IMR-90 (cell line): Measurements from ENCODE around the gene RFTN1. TPM values are rescaled to one million over a fixed set of nuclear protein-coding genes. Genes with fewer than 3 reads are reported as not detected.

ENCODE experiments used
- ATAC-seq: fragments of 200-7000 bp; cut with Tn5 transposase; 2 replicates; pipeline ENCODE4 v1.9.1; 2020; ENCODE audit warnings: low read depth, mild to moderate bottlenecking, moderate library complexity
- BruUV-seq: library from RNA; stranded (reverse); fragments of 400-500 nt; replicated peaks from 2 replicates; lab custom pipeline; 2021; lab: Mats Ljungman, UMichigan
- CTCF ChIA-PET: fragments of 300-600 bp; formaldehyde crosslinking; extraction: SDS; loops from one replicate; lab custom pipeline; 2021; ENCODE audit warnings: antibody characterized with exemption; lab: Yijun Ruan, JAX
- POLR2A ChIA-PET: fragments of 300-600 bp; sonication (Branson Sonifier 250); formaldehyde crosslinking; loops from one replicate; lab custom pipeline; 2022; ENCODE audit warnings: antibody characterized with exemption; ENCODE audit not compliant: unreplicated experiment; lab: Charles Lee
- DNase-seq: peaks from one replicate; pipeline ENCODE4 v3.0.0; 2013
- H2AFZ ChIP-seq: replicated peaks from 2 replicates; pipeline ENCODE3; 2013; ENCODE audit warnings: low read length, mild to moderate bottlenecking; ENCODE audit not compliant: poor library complexity
- H2AK5ac ChIP-seq: 2 replicates; pipeline ENCODE4 v1.6.1; 2013; ENCODE audit warnings: low read depth, low read length, inconsistent platforms
- H2AK9ac ChIP-seq: replicated peaks from 2 replicates; pipeline ENCODE3; 2013; ENCODE audit warnings: mild to moderate bottlenecking, low read depth, low read length, moderate library complexity; ENCODE audit not compliant: poor library complexity
- H2BK120ac ChIP-seq: 2 replicates; pipeline ENCODE4 v1.6.1; 2013; ENCODE audit warnings: low read depth, low read length, inconsistent platforms
- H2BK15ac ChIP-seq: 3 replicates; pipeline ENCODE4 v1.6.1; 2013; ENCODE audit warnings: low read depth, low read length, inconsistent platforms
- H2BK20ac ChIP-seq: 2 replicates; pipeline ENCODE4 v1.6.1; 2013; ENCODE audit warnings: low read depth, mild to moderate bottlenecking, inconsistent platforms, low read length, moderate library complexity
- H2BK5ac ChIP-seq: 2 replicates; pipeline ENCODE4 v1.6.1; 2013; ENCODE audit warnings: mild to moderate bottlenecking, low read depth, low read length, inconsistent platforms; ENCODE audit not compliant: poor library complexity, severe bottlenecking
- H3K14ac ChIP-seq: replicated peaks from 2 replicates; pipeline ENCODE4 v1.6.1; 2013; ENCODE audit warnings: low read depth, low read length, inconsistent platforms
- H3K18ac ChIP-seq: 2 replicates; pipeline ENCODE4 v1.6.1; 2013; ENCODE audit warnings: low read depth, low read length, control low read depth
- H3K23ac ChIP-seq: 2 replicates; pipeline ENCODE4 v1.6.1; 2013; ENCODE audit warnings: low read depth, low read length, inconsistent platforms
- H3K27ac ChIP-seq: 2 replicates; pipeline ENCODE4 v1.5.1; 2013; ENCODE audit warnings: mild to moderate bottlenecking, control low read depth, low read length; ENCODE audit not compliant: insufficient read depth
- H3K27me3 ChIP-seq: 2 replicates; pipeline ENCODE4 v1.6.1; 2013; ENCODE audit warnings: low read length; ENCODE audit not compliant: control insufficient read depth, insufficient read depth
- H3K36me3 ChIP-seq: 2 replicates; pipeline ENCODE4 v1.6.1; 2013; ENCODE audit warnings: low read length, mixed read lengths; ENCODE audit not compliant: control insufficient read depth, insufficient read depth
- H3K4ac ChIP-seq: 2 replicates; pipeline ENCODE4 v1.6.1; 2013; ENCODE audit warnings: low read depth, low read length, inconsistent platforms
- H3K4me1 ChIP-seq: 2 replicates; pipeline ENCODE4 v1.6.1; 2013; ENCODE audit warnings: low read length, mixed read lengths; ENCODE audit not compliant: control insufficient read depth, insufficient read depth
- H3K4me2 ChIP-seq: 2 replicates; pipeline ENCODE4 v1.6.1; 2013; ENCODE audit warnings: low read depth, mild to moderate bottlenecking, control low read depth, low read length, moderate library complexity
- H3K4me3 ChIP-seq: 2 replicates; pipeline ENCODE4 v1.5.1; 2013; ENCODE audit warnings: low read depth, mild to moderate bottlenecking, control low read depth, low read length, moderate library complexity; ENCODE audit not compliant: insufficient read depth
- H3K56ac ChIP-seq: 2 replicates; pipeline ENCODE4 v1.6.1; 2013; ENCODE audit warnings: low read length, inconsistent platforms; ENCODE audit not compliant: insufficient read depth; ENCODE audit errors: extremely low read depth
- H3K79me1 ChIP-seq, 2 experiments: 2 replicates each; pipeline ENCODE4 v1.6.1; 2013; ENCODE audit warnings: low read length in 2 of 2, inconsistent platforms in 1 of 2, low read depth in 1 of 2
- H3K9ac ChIP-seq: 2 replicates; pipeline ENCODE4 v1.6.1; 2013; ENCODE audit warnings: low read depth, low read length, control low read depth
- H3K9me1 ChIP-seq: 2 replicates; pipeline ENCODE4 v1.6.1; 2013; ENCODE audit warnings: low read length, inconsistent platforms; ENCODE audit not compliant: insufficient read depth
- H3K9me3 ChIP-seq: 2 replicates; pipeline ENCODE4 v1.6.1; 2013; ENCODE audit warnings: low read length; ENCODE audit not compliant: control insufficient read depth, insufficient read depth
- H4K20me1 ChIP-seq: 2 replicates; pipeline ENCODE4 v1.6.1; 2013; ENCODE audit warnings: low read length, inconsistent platforms; ENCODE audit not compliant: insufficient read depth
- H4K5ac ChIP-seq: 2 replicates; pipeline ENCODE4 v1.6.1; 2013; ENCODE audit warnings: mild to moderate bottlenecking, low read depth, low read length, control low read depth
- H4K8ac ChIP-seq, 2 experiments: 2 replicates each; pipeline ENCODE4 v1.6.1; 2013; ENCODE audit warnings: low read depth in 2 of 2, low read length in 2 of 2, control low read depth in 1 of 2, inconsistent platforms in 1 of 2
- H4K91ac ChIP-seq: 2 replicates; pipeline ENCODE4 v1.6.1; 2013; ENCODE audit warnings: low read depth, low read length, inconsistent platforms; ENCODE audit not compliant: insufficient read depth
- BHLHE40 ChIP-seq: fragments of 150-350 bp; IDR thresholded peaks from 2 replicates; pipeline ENCODE4 v1.6.1; 2016; ENCODE audit warnings: mild to moderate bottlenecking, low read depth, low read length
- CEBPB ChIP-seq: IDR thresholded peaks from 2 replicates; pipeline ENCODE4 v1.6.1; 2012; ENCODE audit warnings: low read depth, low read length, improper control_type of control experiment
- CHD1 ChIP-seq: IDR thresholded peaks from 2 replicates; pipeline ENCODE4 v1.6.1; 2012; ENCODE audit warnings: low read depth, low read length, improper control_type of control experiment
- MAFK ChIP-seq: IDR thresholded peaks from 2 replicates; pipeline ENCODE4 v1.6.1; 2012; ENCODE audit warnings: low read depth, low read length, improper control_type of control experiment
- NFE2L2 ChIP-seq: fragments of 150-350 bp; IDR thresholded peaks from 2 replicates; pipeline ENCODE4 v1.6.1; 2016; ENCODE audit warnings: low read depth, mild to moderate bottlenecking, low read length
- RFX5 ChIP-seq: IDR thresholded peaks from 2 replicates; pipeline ENCODE4 v1.8.0; 2012; ENCODE audit warnings: low read depth, mild to moderate bottlenecking, low read length, moderate library complexity
- SMC3 ChIP-seq: fragments of 150-350 bp; IDR thresholded peaks from 2 replicates; pipeline ENCODE4 v1.6.1; 2016; ENCODE audit warnings: low read depth, mild to moderate bottlenecking, antibody characterized with exemption, low read length, moderate library complexity
- WGBS, 2 experiments: methylation state at CpG; one replicate each; pipeline versions ENCODE4 v1.1.5 to v1.1.7; 2013; ENCODE audit warnings: missing lambda C conversion rate in 2 of 2; ENCODE audit not compliant: insufficient read length in 1 of 2; ENCODE audit errors: extremely low coverage in 2 of 2; 5-methylcytosine and 5-hydroxymethylcytosine counted together
- dilution Hi-C: fragments of 300-500 bp; cut with HindIII; formaldehyde crosslinking; loops from one replicate; pipeline ENCODE4 v1.14.3; 2018; ENCODE audit warnings: low sequenced_read_pairs; ENCODE audit not compliant: unreplicated experiment
- in situ Hi-C: fragments of 300-500 bp; cut with MboI; formaldehyde crosslinking; loops from 3 replicates; pipeline ENCODE4 v1.14.3; 2019; ENCODE audit warnings: low sequenced_read_pairs, inconsistent platforms, mixed read lengths
- intact Hi-C: fragments of 100-400 bp; cut with micrococcal nuclease; formaldehyde crosslinking; loops from 2 replicates; pipeline ENCODE4 v1.10.0; 2022
- polyA plus RNA-seq, 3 experiments: library from polyadenylated mRNA; depleted of rRNA; stranded (reverse); fragments of >200 nt; gene quantifications; 2 replicates each; pipeline ENCODE4 v1.2.3, GENCODE V29; 2012; ENCODE audit warnings: low replicate concordance in 1 of 3
- total RNA-seq: library from RNA; depleted of rRNA; stranded (reverse); fragments of >200 nt; gene quantifications from 2 replicates; pipeline ENCODE4 v1.2.3, GENCODE V29; 2012

Gene RFTN1
- total and polyA plus RNA-seq, 2 of the 4 experiments (the other 2 are of a cell fraction), result 45.0 to 52.0 TPM

- TF ChIP-seq CHD1 (no peak), SMC3 (no peak), MAFK (no peak), RFX5 (no peak)
Measured at GRCh38 chr3:16481546-16481897, 32.0 kb downstream of the RFTN1 start (continued).

- H3K4me3 ChIP-seq, result no peak overlapping the region
- peak overlapping the region; percentile 88 for H2BK20ac ChIP-seq
- H2AK5ac ChIP-seq, result peak overlapping the region; percentile 92
- in situ Hi-C loops (no loop called here), dilution Hi-C loops (no loop called here), intact Hi-C loops (loop anchor here (5.0 kb wide), 1 partner anchor 34 kb away; no protein-coding TSS in a partner anchor)
- no peaks in the 10 kb centered on the region for H3K27me3 ChIP-seq
- peak overlapping the region; percentile 89 for H2BK120ac ChIP-seq
- 0 out of 3 replicates have a peak overlapping the region, but pooled peaks have one; percentile 27 for H2BK15ac ChIP-seq
- H2AK9ac ChIP-seq, result no peak overlapping the region
- H3K9me3 ChIP-seq, result no peaks in the 10 kb centered on the region
- no peak for ATAC-seq
- peak; percentile 70 for DNase-seq
- H3K23ac ChIP-seq, result no peak overlapping the region
- H3K4ac ChIP-seq, result peak overlapping the region; percentile 56; the same call in 1 of the 2 replicates
- BruUV-seq, result no TSS peak
- ChIA-PET POLR2A (no interaction called here), CTCF (interaction anchor here (0.6 to 0.8 kb wide), 2 partner anchors 74 to 191 kb away, joined by 3 to 4 read pairs; no protein-coding TSS in a partner anchor)
- H3K9me1 ChIP-seq, result peaks cover 39% of the 10 kb centered on the region
- H3K27ac ChIP-seq, result peak overlapping the region; percentile 54; the same call in 1 of the 2 replicates
- peak overlapping the region; percentile 54 for H3K4me2 ChIP-seq
- H3K9ac ChIP-seq, result no peak overlapping the region
- peak overlapping the region; percentile 48; the same call in 1 of the 2 replicates for H4K91ac ChIP-seq
- H3K18ac ChIP-seq, result peak overlapping the region; percentile 71; the same call in 1 of the 2 replicates
- peak overlapping the region; percentile 66; the same call in 1 of the 2 replicates for H3K14ac ChIP-seq
- H3K4me1 ChIP-seq, result peaks cover 44% of the 10 kb centered on the region
- TF ChIP-seq CEBPB (no peak), MAFK (no peak), SMC3 (no peak), NFE2L2 (no peak), BHLHE40 (peak; percentile 35; the same call in 1 of the 2 replicates)
- no peak overlapping the region for H3K56ac ChIP-seq
- H4K8ac ChIP-seq, result peak overlapping the region; percentile 39 to 47; a peak in 3 of 4 replicates
- 0% methylated on average over 1 of the region's 5 CpGs; no CpG with 5 or more reads in 1 of the 2 experiments for WGBS, 2 experiments
- H4K5ac ChIP-seq, result peak overlapping the region; percentile 8; the same call in 1 of the 2 replicates
- peaks cover 6% of the 10 kb centered on the region; the same call in 1 of the 2 replicates for H3K36me3 ChIP-seq
- H4K20me1 ChIP-seq, result peaks cover 15% of the 10 kb centered on the region; the same call in 1 of the 2 replicates
- H2AFZ ChIP-seq, result no peak overlapping the region
- H3K79me1 ChIP-seq, result peaks cover 34 to 80% of the 10 kb centered on the region in 2 experiments
- peak overlapping the region; percentile 67 for H2BK5ac ChIP-seq
Measured at GRCh38 chr3:16480861-16481545, 32.5 kb downstream of the RFTN1 start.
